SK-N-SH (cell line): ENCODE measurements around the gene PJA2. TPM values are rescaled to one million over a fixed set of nuclear protein-coding genes. Genes with fewer than 3 reads are reported as not detected.

ENCODE experiments used
- CTCF ChIA-PET: fragments of 300-600, 350-600 bp; formaldehyde crosslinking; extraction: SDS; loops from one replicate; lab custom pipeline; 2021; lab: Yijun Ruan, JAX
- POLR2A ChIA-PET: fragments of 350-600 bp; sonication (Branson Sonifier 250); formaldehyde crosslinking; extraction: SDS; loops from one replicate; lab custom pipeline; 2020; ENCODE audit warnings: antibody characterized with exemption, inconsistent platforms; lab: Yijun Ruan, JAX
- DNase-seq: peaks from one replicate; pipeline ENCODE4 v3.0.0; 2012
- H2AFZ ChIP-seq: fragments of 200-600 bp; sonication (generic); 2 replicates; pipeline ENCODE4 v1.8.1; 2016; ENCODE audit warnings: antibody characterized with exemption, mild to moderate bottlenecking, low read depth
- H3F3A ChIP-seq: fragments of 200-600 bp; sonication (generic); replicated peaks from 2 replicates; pipeline ENCODE3; 2016; ENCODE audit warnings: antibody characterized with exemption, mild to moderate bottlenecking; ENCODE audit not compliant: insufficient read depth
- H3K27ac ChIP-seq, 2 experiments: fragments of 200-500 bp in 1 of 2; fragments of 200-600 bp in 1 of 2; sonication (Bioruptor generic) in 1 of 2; sonication (generic), shearing (Covaris generic) in 1 of 2; 2 replicates each; pipeline versions ENCODE4 v1.5.1 to v1.6.1; 2014 to 2016; ENCODE audit warnings: low read depth in 2 of 2, inconsistent platforms in 1 of 2, low read length in 1 of 2, mild to moderate bottlenecking in 1 of 2, mixed read lengths in 1 of 2
- H3K27me3 ChIP-seq: fragments of 200-600 bp; sonication (generic), shearing (Covaris generic); 2 replicates; pipeline ENCODE4 v1.6.1; 2016; ENCODE audit warnings: mixed run types; ENCODE audit not compliant: insufficient read depth
- H3K36me3 ChIP-seq, 2 experiments: fragments of 200-500 bp in 1 of 2; fragments of 200-600 bp in 1 of 2; sonication (Bioruptor generic) in 1 of 2; sonication (generic) in 1 of 2; replicated peaks in 1 of 2; 2 replicates each; pipeline versions ENCODE3 to v1.5.1; 2014 to 2016; ENCODE audit warnings: low read length in 1 of 2, mild to moderate bottlenecking in 1 of 2; ENCODE audit not compliant: insufficient read depth in 2 of 2, control insufficient read depth in 1 of 2
- H3K4me1 ChIP-seq, 2 experiments: fragments of 200-500 bp in 1 of 2; fragments of 200-600 bp in 1 of 2; sonication (Bioruptor generic) in 1 of 2; sonication (generic), shearing (Covaris generic) in 1 of 2; 2 replicates each; pipeline versions ENCODE4 v1.5.1 to v1.6.1; 2014 to 2016; ENCODE audit warnings: low read depth in 1 of 2, low read length in 1 of 2, mixed run types in 1 of 2; ENCODE audit not compliant: insufficient read depth in 2 of 2, control insufficient read depth in 1 of 2
- H3K4me2 ChIP-seq: fragments of 200-600 bp; sonication (generic), shearing (Covaris generic); 2 replicates; pipeline ENCODE4 v1.6.1; 2017; ENCODE audit warnings: mixed run types
- H3K4me3 ChIP-seq, 2 experiments: fragments of 200-500 bp in 1 of 2; fragments of 200-600 bp in 1 of 2; sonication (Bioruptor generic) in 1 of 2; sonication (generic), shearing (Covaris generic) in 1 of 2; 2 replicates each; pipeline versions ENCODE4 v1.5.1 to v1.8.1; 2014 to 2016; ENCODE audit warnings: low read depth in 2 of 2, inconsistent platforms in 1 of 2, low read length in 1 of 2, mild to moderate bottlenecking in 1 of 2, mixed read lengths in 1 of 2, moderate library complexity in 1 of 2
- H3K79me2 ChIP-seq: fragments of 200-600 bp; sonication (generic); 2 replicates; pipeline ENCODE4 v1.8.1; 2017; ENCODE audit warnings: mild to moderate bottlenecking; ENCODE audit not compliant: insufficient read depth
- H3K9ac ChIP-seq: fragments of 200-600 bp; sonication (generic); 2 replicates; pipeline ENCODE4 v1.6.1; 2017; ENCODE audit warnings: mixed run types
- H3K9me2 ChIP-seq: fragments of 200-600 bp; sonication (generic); 2 replicates; pipeline ENCODE4 v1.6.1; 2017; ENCODE audit warnings: mixed run types
- H3K9me3 ChIP-seq: fragments of 200-600 bp; sonication (generic); 2 replicates; pipeline ENCODE4 v1.6.1; 2017; ENCODE audit warnings: mixed run types, mild to moderate bottlenecking, moderate library complexity
- H4K20me1 ChIP-seq: fragments of 200-600 bp; sonication (generic); 2 replicates; pipeline ENCODE4 v1.6.1; 2017; ENCODE audit warnings: mild to moderate bottlenecking, mixed run types; ENCODE audit not compliant: insufficient read depth
- ELF1 ChIP-seq: IDR thresholded peaks from 2 replicates; pipeline ENCODE4 v1.4.0; 2012
- EZH2phosphoT487 ChIP-seq: fragments of 200-600 bp; sonication (generic); IDR thresholded peaks from 2 replicates; pipeline ENCODE4 v1.6.1; 2017; ENCODE audit warnings: low read depth, mixed run types, mild to moderate bottlenecking, antibody characterized with exemption, moderate library complexity, borderline replicate concordance
- FOSL2 ChIP-seq: IDR thresholded peaks from 2 replicates; pipeline ENCODE4 v1.4.0; 2012; ENCODE audit warnings: low read depth, mild to moderate bottlenecking, moderate library complexity, borderline replicate concordance
- GABPA ChIP-seq: IDR thresholded peaks from 2 replicates; pipeline ENCODE4 v1.4.0; 2012; ENCODE audit warnings: low read depth, mild to moderate bottlenecking
- JUND ChIP-seq: IDR thresholded peaks from 2 replicates; pipeline ENCODE4 v1.4.0; 2012
- NFIC ChIP-seq: IDR thresholded peaks from 2 replicates; pipeline ENCODE4 v1.4.0; 2012; ENCODE audit warnings: borderline replicate concordance
- NRF1 ChIP-seq: IDR thresholded peaks from 2 replicates; pipeline ENCODE4 v1.6.1; 2012; ENCODE audit warnings: low read depth, mild to moderate bottlenecking, low read length
- POLR2AphosphoS5 ChIP-seq: IDR thresholded peaks from 2 replicates; pipeline ENCODE4 v1.6.1; 2012; ENCODE audit warnings: low read depth, low read length
- RAD21 ChIP-seq: IDR thresholded peaks from 2 replicates; pipeline ENCODE4 v1.6.1; 2012; ENCODE audit warnings: mild to moderate bottlenecking, low read length
- TCF12 ChIP-seq: IDR thresholded peaks from 2 replicates; pipeline ENCODE4 v1.4.0; 2012
- USF1 ChIP-seq: IDR thresholded peaks from 2 replicates; pipeline ENCODE4 v1.4.0; 2012; ENCODE audit warnings: low read depth, borderline replicate concordance
- YY1 ChIP-seq: IDR thresholded peaks from 2 replicates; pipeline ENCODE4 v1.4.0; 2012; ENCODE audit warnings: low read depth, mild to moderate bottlenecking
- WGBS: methylation state at CpG from one replicate; pipeline ENCODE4 v1.1.6; 2017; ENCODE audit warnings: low lambda C conversion rate; 5-methylcytosine and 5-hydroxymethylcytosine counted together
- polyA plus RNA-seq, 3 experiments: library from polyadenylated mRNA; depleted of rRNA; stranded (reverse); fragments of >200 nt; gene quantifications; 2 replicates each; pipeline ENCODE4 v1.2.3, GENCODE V29; 2012
- TF ChIP-seq, protein P1 (sequence below): IDR thresholded peaks from 2 replicates; pipeline ENCODE4; 2012
- TF ChIP-seq, protein P2 (sequence below): IDR thresholded peaks from 2 replicates; pipeline ENCODE4 v1.4.0; 2012; ENCODE audit warnings: low read depth, borderline replicate concordance
- TF ChIP-seq, protein P3 (sequence below): fragments of 200-600 bp; sonication (generic); IDR thresholded peaks from 2 replicates; pipeline ENCODE4 v1.6.1; 2017; ENCODE audit warnings: antibody characterized with exemption, mild to moderate bottlenecking, moderate library complexity
- TF ChIP-seq, protein P4 (sequence below): IDR thresholded peaks from 2 replicates; pipeline ENCODE4 v1.6.1; 2012; ENCODE audit warnings: mild to moderate bottlenecking, low read depth, low read length, moderate library complexity

The PJA2 gene
- polyA plus RNA-seq, 1 of the 3 experiments (the other 2 are of a cell fraction): 30.7 TPM

- TF ChIP-seq POLR2AphosphoS5: 0 out of 2 replicates have a peak, but pooled peaks have one; percentile 21
- peak; percentile 51 for TF ChIP-seq TCF12
- TF ChIP-seq FOSL2: peak; percentile 77; the same call in 1 of the 2 replicates
- no peak for TF ChIP-seq NRF1
- TF ChIP-seq USF1: no peak
- TF ChIP-seq NFIC: peak; percentile 90
- peak; percentile 66 for TF ChIP-seq JUND
- TF ChIP-seq, protein P1, sequence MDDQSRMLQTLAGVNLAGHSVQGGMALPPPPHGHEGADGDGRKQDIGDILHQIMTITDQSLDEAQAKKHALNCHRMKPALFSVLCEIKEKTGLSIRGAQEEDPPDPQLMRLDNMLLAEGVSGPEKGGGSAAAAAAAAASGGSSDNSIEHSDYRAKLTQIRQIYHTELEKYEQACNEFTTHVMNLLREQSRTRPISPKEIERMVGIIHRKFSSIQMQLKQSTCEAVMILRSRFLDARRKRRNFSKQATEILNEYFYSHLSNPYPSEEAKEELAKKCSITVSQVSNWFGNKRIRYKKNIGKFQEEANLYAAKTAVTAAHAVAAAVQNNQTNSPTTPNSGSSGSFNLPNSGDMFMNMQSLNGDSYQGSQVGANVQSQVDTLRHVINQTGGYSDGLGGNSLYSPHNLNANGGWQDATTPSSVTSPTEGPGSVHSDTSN: 0 out of 2 replicates have a peak, but pooled peaks have one; percentile 22
- peaks cover 16 to 19% of the 10 kb centered on the region in 2 experiments for H3K36me3 ChIP-seq
- no peaks in the 10 kb centered on the region for H3K27me3 ChIP-seq
- no peaks in the 10 kb centered on the region; the same call in 1 of the 2 replicates for H4K20me1 ChIP-seq
- H3K9me3 ChIP-seq: no peaks in the 10 kb centered on the region
- H3K4me2 ChIP-seq: no peak overlapping the region; the same call in 1 of the 2 replicates
- ChIA-PET POLR2A (no interaction called here), CTCF (no interaction called here)
- 52% methylated on average over 4 of the region's 4 CpGs for WGBS
- H3K4me3 ChIP-seq: no peak overlapping the region
- no peak overlapping the region for H2AFZ ChIP-seq
- DNase-seq: no peak
- no peak overlapping the region for H3K9ac ChIP-seq
- no peaks in the 10 kb centered on the region for H3K79me2 ChIP-seq
- no peaks in the 10 kb centered on the region for H3K9me2 ChIP-seq
- H3K4me1 ChIP-seq: peaks cover 0 to 3% of the 10 kb centered on the region in 2 experiments; a peak in 1 of 4 replicates
- H3F3A ChIP-seq: peaks cover 6% of the 10 kb centered on the region
- peak overlapping the region in 1 of 2 experiments; percentile 62; a peak in 2 of 4 replicates for H3K27ac ChIP-seq
Measured at GRCh38 chr5:109329333-109330237, 80.2 kb downstream of the PJA2 start.

DNA sequence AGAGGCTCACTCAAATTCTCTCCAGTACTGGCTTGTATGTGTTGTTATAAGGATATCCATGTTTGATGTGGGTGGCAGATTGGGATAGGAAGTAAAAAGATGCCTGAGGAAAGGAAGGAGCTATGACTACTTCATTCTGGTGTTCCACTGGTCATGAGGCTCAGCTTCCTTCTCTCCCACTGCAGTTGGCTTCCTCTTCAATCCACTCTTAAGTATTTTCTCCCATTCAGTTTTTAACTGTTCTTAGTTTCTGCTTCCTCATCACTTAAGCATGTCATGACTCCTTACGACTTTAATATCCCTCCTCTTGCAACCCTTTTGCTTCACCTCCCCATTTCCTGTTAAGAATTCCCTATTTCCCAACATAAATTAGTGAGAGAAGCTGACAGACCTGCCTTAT lies 81.1 kb downstream of the PJA2 start:
- Histone ChIP-seq H2AFZ (no peak overlapping the region), H3K9ac (no peak overlapping the region), H3K9me2 (no peaks in the 10 kb centered on the region), H3F3A (peaks cover 6% of the 10 kb centered on the region), H3K79me2 (no peaks in the 10 kb centered on the region), H3K9me3 (no peaks in the 10 kb centered on the region), H3K36me3 (peaks cover 12 to 13% of the 10 kb centered on the region in 2 experiments), H3K4me2 (no peak overlapping the region), H3K27me3 (no peaks in the 10 kb centered on the region), H3K4me1 (peaks cover 0 to 3% of the 10 kb centered on the region in 2 experiments; a peak in 1 of 4 replicates), H3K4me3 (no peak overlapping the region), H4K20me1 (no peaks in the 10 kb centered on the region; the same call in 1 of the 2 replicates), H3K27ac (no peak overlapping the region)
- ChIA-PET POLR2A (no interaction called here), CTCF (no interaction called here)
- 73% methylated on average over 1 of the region's 1 CpG for WGBS
- no peak for DNase-seq
- TF ChIP-seq, protein P2, sequence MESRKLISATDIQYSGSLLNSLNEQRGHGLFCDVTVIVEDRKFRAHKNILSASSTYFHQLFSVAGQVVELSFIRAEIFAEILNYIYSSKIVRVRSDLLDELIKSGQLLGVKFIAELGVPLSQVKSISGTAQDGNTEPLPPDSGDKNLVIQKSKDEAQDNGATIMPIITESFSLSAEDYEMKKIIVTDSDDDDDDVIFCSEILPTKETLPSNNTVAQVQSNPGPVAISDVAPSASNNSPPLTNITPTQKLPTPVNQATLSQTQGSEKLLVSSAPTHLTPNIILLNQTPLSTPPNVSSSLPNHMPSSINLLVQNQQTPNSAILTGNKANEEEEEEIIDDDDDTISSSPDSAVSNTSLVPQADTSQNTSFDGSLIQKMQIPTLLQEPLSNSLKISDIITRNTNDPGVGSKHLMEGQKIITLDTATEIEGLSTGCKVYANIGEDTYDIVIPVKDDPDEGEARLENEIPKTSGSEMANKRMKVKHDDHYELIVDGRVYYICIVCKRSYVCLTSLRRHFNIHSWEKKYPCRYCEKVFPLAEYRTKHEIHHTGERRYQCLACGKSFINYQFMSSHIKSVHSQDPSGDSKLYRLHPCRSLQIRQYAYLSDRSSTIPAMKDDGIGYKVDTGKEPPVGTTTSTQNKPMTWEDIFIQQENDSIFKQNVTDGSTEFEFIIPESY: no peak
- TF ChIP-seq, protein P3, sequence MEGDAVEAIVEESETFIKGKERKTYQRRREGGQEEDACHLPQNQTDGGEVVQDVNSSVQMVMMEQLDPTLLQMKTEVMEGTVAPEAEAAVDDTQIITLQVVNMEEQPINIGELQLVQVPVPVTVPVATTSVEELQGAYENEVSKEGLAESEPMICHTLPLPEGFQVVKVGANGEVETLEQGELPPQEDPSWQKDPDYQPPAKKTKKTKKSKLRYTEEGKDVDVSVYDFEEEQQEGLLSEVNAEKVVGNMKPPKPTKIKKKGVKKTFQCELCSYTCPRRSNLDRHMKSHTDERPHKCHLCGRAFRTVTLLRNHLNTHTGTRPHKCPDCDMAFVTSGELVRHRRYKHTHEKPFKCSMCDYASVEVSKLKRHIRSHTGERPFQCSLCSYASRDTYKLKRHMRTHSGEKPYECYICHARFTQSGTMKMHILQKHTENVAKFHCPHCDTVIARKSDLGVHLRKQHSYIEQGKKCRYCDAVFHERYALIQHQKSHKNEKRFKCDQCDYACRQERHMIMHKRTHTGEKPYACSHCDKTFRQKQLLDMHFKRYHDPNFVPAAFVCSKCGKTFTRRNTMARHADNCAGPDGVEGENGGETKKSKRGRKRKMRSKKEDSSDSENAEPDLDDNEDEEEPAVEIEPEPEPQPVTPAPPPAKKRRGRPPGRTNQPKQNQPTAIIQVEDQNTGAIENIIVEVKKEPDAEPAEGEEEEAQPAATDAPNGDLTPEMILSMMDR: no peak
- TF ChIP-seq RAD21 (no peak), POLR2AphosphoS5 (no peak), ELF1 (no peak), GABPA (no peak), EZH2phosphoT487 (no peak), USF1 (no peak), YY1 (no peak)
- TF ChIP-seq, protein P4, sequence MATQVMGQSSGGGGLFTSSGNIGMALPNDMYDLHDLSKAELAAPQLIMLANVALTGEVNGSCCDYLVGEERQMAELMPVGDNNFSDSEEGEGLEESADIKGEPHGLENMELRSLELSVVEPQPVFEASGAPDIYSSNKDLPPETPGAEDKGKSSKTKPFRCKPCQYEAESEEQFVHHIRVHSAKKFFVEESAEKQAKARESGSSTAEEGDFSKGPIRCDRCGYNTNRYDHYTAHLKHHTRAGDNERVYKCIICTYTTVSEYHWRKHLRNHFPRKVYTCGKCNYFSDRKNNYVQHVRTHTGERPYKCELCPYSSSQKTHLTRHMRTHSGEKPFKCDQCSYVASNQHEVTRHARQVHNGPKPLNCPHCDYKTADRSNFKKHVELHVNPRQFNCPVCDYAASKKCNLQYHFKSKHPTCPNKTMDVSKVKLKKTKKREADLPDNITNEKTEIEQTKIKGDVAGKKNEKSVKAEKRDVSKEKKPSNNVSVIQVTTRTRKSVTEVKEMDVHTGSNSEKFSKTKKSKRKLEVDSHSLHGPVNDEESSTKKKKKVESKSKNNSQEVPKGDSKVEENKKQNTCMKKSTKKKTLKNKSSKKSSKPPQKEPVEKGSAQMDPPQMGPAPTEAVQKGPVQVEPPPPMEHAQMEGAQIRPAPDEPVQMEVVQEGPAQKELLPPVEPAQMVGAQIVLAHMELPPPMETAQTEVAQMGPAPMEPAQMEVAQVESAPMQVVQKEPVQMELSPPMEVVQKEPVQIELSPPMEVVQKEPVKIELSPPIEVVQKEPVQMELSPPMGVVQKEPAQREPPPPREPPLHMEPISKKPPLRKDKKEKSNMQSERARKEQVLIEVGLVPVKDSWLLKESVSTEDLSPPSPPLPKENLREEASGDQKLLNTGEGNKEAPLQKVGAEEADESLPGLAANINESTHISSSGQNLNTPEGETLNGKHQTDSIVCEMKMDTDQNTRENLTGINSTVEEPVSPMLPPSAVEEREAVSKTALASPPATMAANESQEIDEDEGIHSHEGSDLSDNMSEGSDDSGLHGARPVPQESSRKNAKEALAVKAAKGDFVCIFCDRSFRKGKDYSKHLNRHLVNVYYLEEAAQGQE: no peak
